ENCODE data around the gene AP4B1.
A peak's percentile ranks its signal among the peaks of the same experiment; 100 is the strongest.
"Not testable (repeated sequence)": the region's sequence is repeated elsewhere in the genome, so short reads cannot be mapped to it uniquely, and the experiment has no call there.

Gene AP4B1

GRCh38 chr1:113904674-113905434, at the start of gene AP4B1, which contains the start of gene DCLRE1B:
Gene AP4B1 (minus strand): TSS chr1:113904799. CDS start chr1:113904717, 82 bp downstream.
Gene DCLRE1B (plus strand): TSS chr1:113905326. CDS start chr1:113905587, 261 bp downstream.
- H3K4me1 ChIP-seq (ENCODE audit: control insufficient read depth, insufficient read depth, low read length): peaks cover 10% of the 10 kb centered on the region
- peak within 1 kb of the TSS; percentile 57 for H3K4me3 ChIP-seq (ENCODE audit: low read length)
- no peaks in the 10 kb centered on the region for H3K36me3 ChIP-seq (ENCODE audit: control insufficient read depth, insufficient read depth, low read length)
- no peaks in the 10 kb centered on the region for H3K9me3 ChIP-seq (ENCODE audit: control insufficient read depth, low read length)
- H3K27me3 ChIP-seq (ENCODE audit: control insufficient read depth, insufficient read depth, low read length): no peaks in the 10 kb centered on the region
- H3K9ac ChIP-seq (ENCODE audit: low read length): peak within 1 kb of the TSS; percentile 86

GRCh38 chr1:113951719-113952118, 47.1 kb upstream of the AP4B1 start:
- H3K4me1 ChIP-seq (ENCODE audit: control insufficient read depth, insufficient read depth, low read length): peaks cover 5% of the 10 kb centered on the region
- H3K4me3 ChIP-seq (ENCODE audit: low read length): no peak overlapping the region
- no peaks in the 10 kb centered on the region for H3K36me3 ChIP-seq (ENCODE audit: control insufficient read depth, insufficient read depth, low read length)
- H3K27me3 ChIP-seq (ENCODE audit: control insufficient read depth, insufficient read depth, low read length): no peaks in the 10 kb centered on the region
- no peak overlapping the region for H3K9ac ChIP-seq (ENCODE audit: low read length)
- H3K9me3 ChIP-seq (ENCODE audit: control insufficient read depth, low read length): no peaks in the 10 kb centered on the region

GRCh38 chr1:113950908-113951307, 46.3 kb upstream of the AP4B1 start:
- Histone ChIP-seq H3K9ac (ENCODE audit: low read length) (no peak overlapping the region), H3K4me1 (ENCODE audit: control insufficient read depth, insufficient read depth, low read length) (peaks cover 12% of the 10 kb centered on the region), H3K27me3 (ENCODE audit: control insufficient read depth, insufficient read depth, low read length) (no peaks in the 10 kb centered on the region)

GRCh38 chr1:113949007-113949406, 44.4 kb upstream of the AP4B1 start:
- Histone ChIP-seq H3K36me3 (ENCODE audit: control insufficient read depth, insufficient read depth, low read length) (no peaks in the 10 kb centered on the region), H3K9me3 (ENCODE audit: control insufficient read depth, low read length) (no peaks in the 10 kb centered on the region), H3K4me3 (ENCODE audit: low read length) (no peak overlapping the region), H3K4me1 (ENCODE audit: control insufficient read depth, insufficient read depth, low read length) (peaks cover 12% of the 10 kb centered on the region), H3K27me3 (ENCODE audit: control insufficient read depth, insufficient read depth, low read length) (no peaks in the 10 kb centered on the region), H3K9ac (ENCODE audit: low read length) (no peak overlapping the region)

More at GRCh38 chr1:113950908-113951307, 46.3 kb upstream of the AP4B1 start:
- H3K9me3 ChIP-seq (ENCODE audit: control insufficient read depth, low read length): no peaks in the 10 kb centered on the region
- H3K4me3 ChIP-seq (ENCODE audit: low read length): no peak overlapping the region
- no peaks in the 10 kb centered on the region for H3K36me3 ChIP-seq (ENCODE audit: control insufficient read depth, insufficient read depth, low read length)

- not testable (repeated sequence) for H3K9me3 ChIP-seq (ENCODE audit: control insufficient read depth, low read length); H3K27me3 ChIP-seq (ENCODE audit: control insufficient read depth, insufficient read depth, low read length); H3K9ac ChIP-seq (ENCODE audit: low read length); H3K36me3 ChIP-seq (ENCODE audit: control insufficient read depth, insufficient read depth, low read length); H3K4me3 ChIP-seq (ENCODE audit: low read length)
- peaks cover 12% of the 10 kb centered on the region for H3K4me1 ChIP-seq (ENCODE audit: control insufficient read depth, insufficient read depth, low read length)
These were observed 43.6 kb upstream of the AP4B1 start for GRCh38 chr1:113948151-113948550.

GRCh38 chr1:113947388-113948107, 42.9 kb upstream of the AP4B1 start:
- H3K36me3 ChIP-seq (ENCODE audit: control insufficient read depth, insufficient read depth, low read length): no peaks in the 10 kb centered on the region
- no peak overlapping the region for H3K4me3 ChIP-seq (ENCODE audit: low read length)
- H3K9ac ChIP-seq (ENCODE audit: low read length): no peak overlapping the region

GRCh38 chr1:113946678-113947387, 42.2 kb upstream of the AP4B1 start:
- Histone ChIP-seq H3K9me3 (ENCODE audit: control insufficient read depth, low read length) (no peaks in the 10 kb centered on the region), H3K9ac (ENCODE audit: low read length) (no peak overlapping the region), H3K27me3 (ENCODE audit: control insufficient read depth, insufficient read depth, low read length) (no peaks in the 10 kb centered on the region), H3K36me3 (ENCODE audit: control insufficient read depth, insufficient read depth, low read length) (no peaks in the 10 kb centered on the region), H3K4me1 (ENCODE audit: control insufficient read depth, insufficient read depth, low read length) (peaks cover 12% of the 10 kb centered on the region), H3K4me3 (ENCODE audit: low read length) (no peak overlapping the region)

More at GRCh38 chr1:113947388-113948107, 42.9 kb upstream of the AP4B1 start:
- H3K9me3 ChIP-seq (ENCODE audit: control insufficient read depth, low read length): no peaks in the 10 kb centered on the region
- H3K27me3 ChIP-seq (ENCODE audit: control insufficient read depth, insufficient read depth, low read length): no peaks in the 10 kb centered on the region
- peaks cover 12% of the 10 kb centered on the region for H3K4me1 ChIP-seq (ENCODE audit: control insufficient read depth, insufficient read depth, low read length)

GRCh38 chr1:113946112-113946511, 41.5 kb upstream of the AP4B1 start:
- no peak overlapping the region for H3K9ac ChIP-seq (ENCODE audit: low read length)
- H3K9me3 ChIP-seq (ENCODE audit: control insufficient read depth, low read length): no peaks in the 10 kb centered on the region
- H3K4me1 ChIP-seq (ENCODE audit: control insufficient read depth, insufficient read depth, low read length): peaks cover 12% of the 10 kb centered on the region
- H3K36me3 ChIP-seq (ENCODE audit: control insufficient read depth, insufficient read depth, low read length): no peaks in the 10 kb centered on the region
- no peak overlapping the region for H3K4me3 ChIP-seq (ENCODE audit: low read length)
- no peaks in the 10 kb centered on the region for H3K27me3 ChIP-seq (ENCODE audit: control insufficient read depth, insufficient read depth, low read length)

GRCh38 chr1:113945329-113945728, 40.7 kb upstream of the AP4B1 start:
- Histone ChIP-seq H3K27me3 (ENCODE audit: control insufficient read depth, insufficient read depth, low read length) (no peaks in the 10 kb centered on the region), H3K9ac (ENCODE audit: low read length) (no peak overlapping the region), H3K4me3 (ENCODE audit: low read length) (no peak overlapping the region), H3K36me3 (ENCODE audit: control insufficient read depth, insufficient read depth, low read length) (no peaks in the 10 kb centered on the region), H3K4me1 (ENCODE audit: control insufficient read depth, insufficient read depth, low read length) (peaks cover 12% of the 10 kb centered on the region), H3K9me3 (ENCODE audit: control insufficient read depth, low read length) (no peaks in the 10 kb centered on the region)

GRCh38 chr1:113943028-113943811, 38.6 kb upstream of the AP4B1 start:
- Histone ChIP-seq H3K27me3 (ENCODE audit: control insufficient read depth, insufficient read depth, low read length) (no peaks in the 10 kb centered on the region), H3K36me3 (ENCODE audit: control insufficient read depth, insufficient read depth, low read length) (no peaks in the 10 kb centered on the region), H3K9ac (ENCODE audit: low read length) (no peak overlapping the region), H3K9me3 (ENCODE audit: control insufficient read depth, low read length) (no peaks in the 10 kb centered on the region), H3K4me3 (ENCODE audit: low read length) (no peak overlapping the region), H3K4me1 (ENCODE audit: control insufficient read depth, insufficient read depth, low read length) (peaks cover 12% of the 10 kb centered on the region)

- peaks cover 12% of the 10 kb centered on the region for H3K4me1 ChIP-seq (ENCODE audit: control insufficient read depth, insufficient read depth, low read length)
- H3K27me3 ChIP-seq (ENCODE audit: control insufficient read depth, insufficient read depth, low read length): no peaks in the 10 kb centered on the region
- H3K36me3 ChIP-seq (ENCODE audit: control insufficient read depth, insufficient read depth, low read length): no peaks in the 10 kb centered on the region
These were observed 37.9 kb upstream of the AP4B1 start for GRCh38 chr1:113942527-113942926.

More at GRCh38 chr1:113942527-113942926, 37.9 kb upstream of the AP4B1 start:
- H3K4me3 ChIP-seq (ENCODE audit: low read length): no peak overlapping the region
- H3K9ac ChIP-seq (ENCODE audit: low read length): no peak overlapping the region
- H3K9me3 ChIP-seq (ENCODE audit: control insufficient read depth, low read length): no peaks in the 10 kb centered on the region
